Measurements from ENCODE around the gene FAM184A.
"Not testable (repeated sequence)": the region's sequence is repeated elsewhere in the genome, so short reads cannot be mapped to it uniquely, and the experiment has no call there.

FAM184A gene

GRCh38 chr6:119078376-119079282, at the start of gene FAM184A:
TSS of gene FAM184A (minus strand) at chr6:119078664. CDS start at chr6:119078299, 365 bp downstream.
- DNase-seq: peak; percentile 79

GRCh38 chr6:119127627-119128026, 49.2 kb upstream of the FAM184A start:
- no peak for DNase-seq

GRCh38 chr6:119126826-119127225, 48.4 kb upstream of the FAM184A start:
- DNase-seq: no peak

GRCh38 chr6:119126140-119126539, 47.7 kb upstream of the FAM184A start:
- no peak for DNase-seq

GRCh38 chr6:119125576-119125975, 47.1 kb upstream of the FAM184A start:
- no peak for DNase-seq

- DNase-seq: no peak
Measured at GRCh38 chr6:119124079-119124824, 45.8 kb upstream of the FAM184A start.

GRCh38 chr6:119122336-119122735, 43.9 kb upstream of the FAM184A start:
- no peak for DNase-seq

GRCh38 chr6:119121367-119121766, 42.9 kb upstream of the FAM184A start:
- DNase-seq: no peak

GRCh38 chr6:119119989-119120388, 41.5 kb upstream of the FAM184A start:
- no peak for DNase-seq

GRCh38 chr6:119119062-119119461, 40.6 kb upstream of the FAM184A start:
- DNase-seq: not testable (repeated sequence)

- DNase-seq: no peak
Measured at GRCh38 chr6:119116712-119117281, 38.3 kb upstream of the FAM184A start.

GRCh38 chr6:119113961-119114360, 35.5 kb upstream of the FAM184A start:
- DNase-seq: no peak

- no peak for DNase-seq
Measured at GRCh38 chr6:119112812-119113530, 34.5 kb upstream of the FAM184A start.

GRCh38 chr6:119110601-119111548, 32.4 kb upstream of the FAM184A start:
- DNase-seq: peak; percentile 80

GRCh38 chr6:119109654-119110325, 31.3 kb upstream of the FAM184A start:
- no peak for DNase-seq

GRCh38 chr6:119108076-119108475, 29.6 kb upstream of the FAM184A start:
- DNase-seq: no peak

GRCh38 chr6:119105282-119105681, 26.8 kb upstream of the FAM184A start:
- DNase-seq: no peak

- DNase-seq: no peak
Measured at GRCh38 chr6:119102901-119103300, 24.4 kb upstream of the FAM184A start.

- DNase-seq: no peak
Measured at GRCh38 chr6:119100115-119100514, 21.7 kb upstream of the FAM184A start.

GRCh38 chr6:119097815-119098361, 19.4 kb upstream of the FAM184A start:
- DNase-seq: not testable (repeated sequence)

Measured in CD4-positive, alpha-beta T cell treated with Interleukin-17A for 1 hour (primary cell).